COR-L47 (cell line): ENCODE results near the gene OR13C9.
"Not testable (repeated sequence)": the region's sequence is repeated elsewhere in the genome, so short reads cannot be mapped to it uniquely, and the experiment has no call there.

Source experiments
- DNase-seq: peaks from one replicate; lab custom pipeline; 2025; lab: John Stamatoyannopoulos, UW

Gene OR13C9

GRCh38 chr9:104618104-104618503 lies at the start of gene OR13C9:
Gene OR13C9, minus strand, starts transcription at chr9:104618204. Its CDS starts 0 bp downstream, at chr9:104618204.
- DNase-seq, result no peak

GRCh38 chr9:104658496-104659195 lies 40.6 kb upstream of the OR13C9 start:
- no peak for DNase-seq

- DNase-seq, result no peak
These were observed 17.5 kb upstream of the OR13C9 start for GRCh38 chr9:104635456-104635855.

- no peak for DNase-seq
These were observed 16.0 kb upstream of the OR13C9 start for GRCh38 chr9:104633976-104634520.

- not testable (repeated sequence) for DNase-seq
These were observed 8.0 kb upstream of the OR13C9 start for GRCh38 chr9:104625964-104626363.

GRCh38 chr9:104617418-104617817 lies 586 bp downstream of the OR13C9 start:
- DNase-seq, result no peak

- no peak for DNase-seq
These were observed 6.8 kb downstream of the OR13C9 start for GRCh38 chr9:104611213-104611612.

GRCh38 chr9:104608336-104608735 lies 9.7 kb downstream of the OR13C9 start:
- no peak for DNase-seq

- peak; percentile 78 for DNase-seq
These were observed 11.9 kb downstream of the OR13C9 start for GRCh38 chr9:104606152-104606551.

GRCh38 chr9:104605527-104605926 lies 12.5 kb downstream of the OR13C9 start, which contains the start of gene OR13C2:
Gene OR13C2, minus strand, starts transcription at chr9:104605627. Its CDS starts 0 bp downstream, at chr9:104605627.
- DNase-seq, result not testable (repeated sequence)

- no peak for DNase-seq
These were observed 13.2 kb downstream of the OR13C9 start for GRCh38 chr9:104604801-104605200.

GRCh38 chr9:104599313-104599712 lies 18.7 kb downstream of the OR13C9 start, which contains the start of gene OR13C5:
Gene OR13C5, minus strand, starts transcription at chr9:104599413. Its CDS starts 0 bp downstream, at chr9:104599413.
- not testable (repeated sequence) for DNase-seq

- DNase-seq, result not testable (repeated sequence)
These were observed 19.3 kb downstream of the OR13C9 start for GRCh38 chr9:104598749-104599148.

GRCh38 chr9:104589626-104590025 lies 28.4 kb downstream of the OR13C9 start:
- no peak for DNase-seq

- DNase-seq, result no peak
These were observed 31.4 kb downstream of the OR13C9 start for GRCh38 chr9:104586496-104587180.

- no peak for DNase-seq
These were observed 37.4 kb downstream of the OR13C9 start for GRCh38 chr9:104580562-104580961.

- no peak for DNase-seq
These were observed 40.7 kb downstream of the OR13C9 start for GRCh38 chr9:104577263-104577662.

- no peak for DNase-seq
These were observed 42.5 kb downstream of the OR13C9 start for GRCh38 chr9:104575456-104575855.

- no peak for DNase-seq
These were observed 45.4 kb downstream of the OR13C9 start for GRCh38 chr9:104572612-104573011.

GRCh38 chr9:104568868-104569267 lies 49.1 kb downstream of the OR13C9 start, which contains the start of gene OR13C8:
Gene OR13C8, plus strand, starts transcription at chr9:104569168. Its CDS starts 0 bp downstream, at chr9:104569168.
- DNase-seq, result no peak
